H9 (cell line): ENCODE measurements around the gene MCEMP1. TPM values are rescaled to one million over a fixed set of nuclear protein-coding genes. Genes with fewer than 3 reads are reported as not detected.

Experiments
- DNase-seq: peaks from one replicate; pipeline ENCODE4 v3.0.0-alpha.2; 2017
- H2AFZ ChIP-seq: one replicate; pipeline ENCODE4 v1.6.1; 2013; ENCODE audit warnings: mild to moderate bottlenecking, low read length, control low read depth, moderate library complexity
- H2AK5ac ChIP-seq: 2 replicates; pipeline ENCODE4 v1.6.1; 2013; ENCODE audit warnings: low read length, control low read depth, mixed read lengths; ENCODE audit not compliant: insufficient read length
- H2BK120ac ChIP-seq: one replicate; pipeline ENCODE4 v1.6.1; 2013; ENCODE audit warnings: low read depth, mild to moderate bottlenecking, low read length, control low read depth, inconsistent platforms; ENCODE audit not compliant: poor library complexity, severe bottlenecking
- H2BK12ac ChIP-seq: 2 replicates; pipeline ENCODE4 v1.6.1; 2013; ENCODE audit warnings: low read length, control low read depth, mixed read lengths, low read depth; ENCODE audit not compliant: insufficient read length
- H2BK15ac ChIP-seq: 2 replicates; pipeline ENCODE4 v1.6.1; 2013; ENCODE audit warnings: low read depth, low read length, control low read depth
- H2BK20ac ChIP-seq: one replicate; pipeline ENCODE4 v1.6.1; 2013; ENCODE audit warnings: low read depth, mild to moderate bottlenecking, low read length, control low read depth, inconsistent platforms; ENCODE audit not compliant: poor library complexity, severe bottlenecking
- H2BK5ac ChIP-seq: 2 replicates; pipeline ENCODE4 v1.6.1; 2013; ENCODE audit warnings: low read length, control low read depth, mixed read lengths; ENCODE audit not compliant: insufficient read length
- H3K14ac ChIP-seq: 2 replicates; pipeline ENCODE4 v1.6.1; 2013; ENCODE audit warnings: low read length, control low read depth; ENCODE audit not compliant: insufficient read depth
- H3K18ac ChIP-seq: 2 replicates; pipeline ENCODE4 v1.6.1; 2013; ENCODE audit warnings: low read depth, mild to moderate bottlenecking, mixed read lengths, low read length, control low read depth; ENCODE audit not compliant: insufficient read length
- H3K23ac ChIP-seq: 2 replicates; pipeline ENCODE4 v1.6.1; 2013; ENCODE audit warnings: low read length, control low read depth, mixed read lengths, low read depth; ENCODE audit not compliant: insufficient read length
- H3K23me2 ChIP-seq: 2 replicates; pipeline ENCODE4 v1.6.1; 2013; ENCODE audit warnings: low read depth, mild to moderate bottlenecking, mixed read lengths, low read length, control low read depth; ENCODE audit not compliant: insufficient read length, poor library complexity, severe bottlenecking
- H3K27ac ChIP-seq: 2 replicates; pipeline ENCODE4 v1.5.1; 2013; ENCODE audit warnings: low read length, control low read depth, mixed read lengths, low read depth; ENCODE audit not compliant: insufficient read length
- H3K27me3 ChIP-seq: 2 replicates; pipeline ENCODE4 v1.6.1; 2013; ENCODE audit warnings: low read length, control low read depth, inconsistent platforms; ENCODE audit not compliant: insufficient read depth
- H3K4ac ChIP-seq: 2 replicates; pipeline ENCODE4 v1.6.1; 2013; ENCODE audit warnings: low read depth, mild to moderate bottlenecking, control low read depth, inconsistent platforms, low read length, moderate library complexity
- H3K4me1 ChIP-seq: 2 replicates; pipeline ENCODE4 v1.6.1; 2013; ENCODE audit warnings: low read length, control low read depth, inconsistent platforms; ENCODE audit not compliant: insufficient read depth
- H3K4me2 ChIP-seq: 2 replicates; pipeline ENCODE4 v1.6.1; 2013; ENCODE audit warnings: low read length, control low read depth, mixed read lengths; ENCODE audit not compliant: insufficient read length, insufficient read depth
- H3K56ac ChIP-seq: 2 replicates; pipeline ENCODE4 v1.6.1; 2013; ENCODE audit warnings: low read depth, mild to moderate bottlenecking, mixed read lengths, low read length, control low read depth; ENCODE audit not compliant: insufficient read length
- H3K79me1 ChIP-seq: 2 replicates; pipeline ENCODE4 v1.6.1; 2013; ENCODE audit warnings: low read depth, mild to moderate bottlenecking, moderate library complexity, low read length, control low read depth, inconsistent platforms; ENCODE audit not compliant: insufficient read depth, poor library complexity, severe bottlenecking
- H3K79me2 ChIP-seq: 2 replicates; pipeline ENCODE4 v1.6.1; 2013; ENCODE audit warnings: low read length, control low read depth, inconsistent platforms; ENCODE audit not compliant: insufficient read depth
- H3K9ac ChIP-seq: 2 replicates; pipeline ENCODE4 v1.6.1; 2013; ENCODE audit warnings: low read length, control low read depth, mixed read lengths; ENCODE audit not compliant: insufficient read length; ENCODE audit errors: extremely low read depth
- H3K9me3 ChIP-seq: one replicate; pipeline ENCODE4 v1.6.1; 2013; ENCODE audit warnings: low read depth, low read length, inconsistent platforms; ENCODE audit not compliant: control insufficient read depth
- H3T11ph ChIP-seq: one replicate; pipeline ENCODE4 v1.6.1; 2013; ENCODE audit warnings: mild to moderate bottlenecking, low read length, control low read depth, inconsistent platforms
- H4K20me1 ChIP-seq: one replicate; pipeline ENCODE4 v1.6.1; 2013; ENCODE audit not compliant: control insufficient read depth, insufficient read length, insufficient read depth
- H4K5ac ChIP-seq: 2 replicates; pipeline ENCODE4 v1.6.1; 2013; ENCODE audit warnings: low read depth, mild to moderate bottlenecking, mixed read lengths, low read length, control low read depth; ENCODE audit not compliant: insufficient read length
- H4K8ac ChIP-seq: replicated peaks from 2 replicates; pipeline ENCODE4 v1.6.1; 2013; ENCODE audit warnings: low read length, control low read depth, mixed read lengths, low read depth; ENCODE audit not compliant: insufficient read length
- H4K91ac ChIP-seq: 2 replicates; pipeline ENCODE4 v1.6.1; 2013; ENCODE audit warnings: low read depth, mild to moderate bottlenecking, moderate library complexity, mixed read lengths, low read length, control low read depth; ENCODE audit not compliant: insufficient read length
- H3K27ac Mint-ChIP-seq, 3 experiments: 2 replicates in 2 of 3; 3 replicates in 1 of 3; pipeline ENCODE4 v1.8.0; 2020 to 2021; ENCODE audit warnings: mixed read lengths in 3 of 3, mild to moderate bottlenecking in 1 of 3, moderate library complexity in 1 of 3
- H3K27me3 Mint-ChIP-seq: 2 replicates; pipeline ENCODE4 v1.8.0; 2021; ENCODE audit warnings: low read depth, mild to moderate bottlenecking, moderate library complexity, mixed read lengths
- H3K36me3 Mint-ChIP-seq, 3 experiments: 2 replicates in 2 of 3; 3 replicates in 1 of 3; pipeline ENCODE4 v1.8.0; 2020 to 2021; ENCODE audit warnings: low read depth in 3 of 3, mixed read lengths in 3 of 3; ENCODE audit not compliant: insufficient read depth in 1 of 3
- H3K4me1 Mint-ChIP-seq, 2 experiments: 2 replicates each; pipeline ENCODE4 v1.8.0; 2020; ENCODE audit warnings: mixed read lengths in 2 of 2
- H3K4me3 Mint-ChIP-seq, 2 experiments: 2 replicates in 1 of 2; 3 replicates in 1 of 2; pipeline ENCODE4 v1.8.0; 2020 to 2021; ENCODE audit warnings: mild to moderate bottlenecking in 2 of 2, mixed read lengths in 2 of 2, moderate library complexity in 1 of 2
- H3K9me3 Mint-ChIP-seq, 2 experiments: 2 replicates in 1 of 2; 3 replicates in 1 of 2; pipeline ENCODE4 v1.8.0; 2020; ENCODE audit warnings: mild to moderate bottlenecking in 2 of 2, mixed read lengths in 2 of 2, moderate library complexity in 1 of 2
- CTCF ChIP-seq: fragments of 200-600 bp; sonication (generic); conservative IDR thresholded peaks from 3 replicates; pipeline ENCODE4 v1.8.0; 2021; ENCODE audit warnings: antibody characterized with exemption, mild to moderate bottlenecking
- WGBS: extraction: QIAGEN DNeasy Blood & Tissue Kit; methylation state at CpG from one replicate; pipeline ENCODE4 v1.1.7; 2013; ENCODE audit warnings: missing lambda C conversion rate, low lambda C conversion rate, mixed read lengths; ENCODE audit not compliant: insufficient read length; ENCODE audit errors: extremely low coverage; 5-methylcytosine and 5-hydroxymethylcytosine counted together
- total RNA-seq: library from RNA; stranded (reverse); gene quantifications from 2 replicates; pipeline ENCODE4 v1.2.1, GENCODE V29; 2021

The MCEMP1 gene
- total RNA-seq, 1 experiment from 2014 or later = not detected

GRCh38 chr19:7676376-7676775 lies 514 bp upstream of the MCEMP1 start:
- H3K56ac ChIP-seq = no peak overlapping the region
- Mint-ChIP-seq H3K9me3 (peaks cover 0 to 4% of the 10 kb centered on the region in 2 experiments; a peak in 3 of 5 replicates), H3K4me3 (no peak overlapping the region), H3K27me3 (peaks cover 75% of the 10 kb centered on the region), H3K4me1 (peaks cover 8 to 16% of the 10 kb centered on the region in 2 experiments), H3K27ac (no peak overlapping the region), H3K36me3 (no peaks in the 10 kb centered on the region)
- H4K8ac ChIP-seq = no peak overlapping the region
- no peak overlapping the region for H2BK120ac ChIP-seq
- H3K27ac ChIP-seq = no peak overlapping the region
- H2AFZ ChIP-seq = no peak overlapping the region
- no peaks in the 10 kb centered on the region for H3K79me1 ChIP-seq
- H4K20me1 ChIP-seq = no peaks in the 10 kb centered on the region
- H2BK15ac ChIP-seq = no peak overlapping the region
- no peaks in the 10 kb centered on the region for H3K79me2 ChIP-seq
- no peak overlapping the region for H3K18ac ChIP-seq
- DNase-seq = no peak
- no peaks in the 10 kb centered on the region for H3K4me1 ChIP-seq
- no CpG with 5 or more reads among the region's 7 CpGs for WGBS
- TF ChIP-seq CTCF = no peak
- H2BK12ac ChIP-seq = no peak overlapping the region
- H4K5ac ChIP-seq = no peak overlapping the region
- no peak overlapping the region for H2BK20ac ChIP-seq
- no peak overlapping the region for H2AK5ac ChIP-seq
- no peak overlapping the region for H2BK5ac ChIP-seq
- no peak overlapping the region for H4K91ac ChIP-seq
- no peak overlapping the region for H3K23ac ChIP-seq
- peaks cover 5% of the 10 kb centered on the region for H3K23me2 ChIP-seq
- no peak overlapping the region for H3K14ac ChIP-seq
- H3K4ac ChIP-seq = no peak overlapping the region
- no peak overlapping the region for H3K4me2 ChIP-seq
- H3K9ac ChIP-seq = no peak overlapping the region
- H3T11ph ChIP-seq = no peak overlapping the region
- H3K9me3 ChIP-seq = no peaks in the 10 kb centered on the region
- H3K27me3 ChIP-seq = no peaks in the 10 kb centered on the region; the same call in 1 of the 2 replicates
